PC-9 (cell line): Measurements from ENCODE around the gene PHACTR1. TPM values are rescaled to one million over a fixed set of nuclear protein-coding genes. Genes with fewer than 3 reads are reported as not detected.
"Not testable (repeated sequence)": the region's sequence is repeated elsewhere in the genome, so short reads cannot be mapped to it uniquely, and the experiment has no call there.

ENCODE experiments used
- BruUV-seq: library from RNA; stranded (reverse); fragments of 400-500 nt; replicated peaks from 2 replicates; lab custom pipeline; 2021; lab: Mats Ljungman, UMichigan
- CTCF ChIA-PET: fragments of 300-600 bp; sonication (Branson Sonifier 250); formaldehyde crosslinking; loops from one replicate; lab custom pipeline; 2022; ENCODE audit warnings: antibody characterized with exemption; lab: Charles Lee
- POLR2A ChIA-PET: fragments of 300-600 bp; sonication (Branson Sonifier 250); formaldehyde crosslinking; loops from one replicate; lab custom pipeline; 2022; ENCODE audit warnings: antibody characterized with exemption; ENCODE audit not compliant: unreplicated experiment; lab: Charles Lee
- DNase-seq, 2 experiments: peaks; one replicate each; pipeline versions ENCODE4 v3.0.0 to v3.0.0-alpha.2; 2015 to 2022; ENCODE audit warnings: mixed read lengths in 1 of 2
- H2AFZ ChIP-seq: fragments of 200-600 bp; sonication (generic); 2 replicates; pipeline ENCODE4 v1.8.1; 2017; ENCODE audit warnings: antibody characterized with exemption
- H3F3A ChIP-seq: fragments of 200-600 bp; sonication (generic); 2 replicates; pipeline ENCODE4 v1.8.1; 2017; ENCODE audit warnings: antibody characterized with exemption, mild to moderate bottlenecking, low read depth; ENCODE audit not compliant: insufficient read depth
- H3K27ac ChIP-seq: fragments of 200-600 bp; sonication (generic); 2 replicates; pipeline ENCODE4 v1.6.1; 2016; ENCODE audit warnings: mixed run types
- H3K27me3 ChIP-seq: fragments of 200-600 bp; sonication (generic); 2 replicates; pipeline ENCODE4 v1.6.1; 2016; ENCODE audit warnings: low read depth, mixed run types; ENCODE audit not compliant: insufficient read depth
- H3K36me3 ChIP-seq: fragments of 200-600 bp; sonication (generic); 2 replicates; pipeline ENCODE4 v1.6.1; 2016; ENCODE audit warnings: low read depth, mixed run types
- H3K4me1 ChIP-seq: fragments of 200-600 bp; sonication (generic); replicated peaks from 2 replicates; pipeline ENCODE4 v1.6.1; 2016; ENCODE audit warnings: mixed run types; ENCODE audit not compliant: insufficient read depth
- H3K4me2 ChIP-seq: fragments of 200-600 bp; sonication (generic); 2 replicates; pipeline ENCODE4 v1.6.1; 2017; ENCODE audit warnings: mixed run types
- H3K4me3 ChIP-seq: fragments of 200-600 bp; sonication (generic); 2 replicates; pipeline ENCODE4 v1.6.1; 2016; ENCODE audit warnings: mixed run types
- H3K79me2 ChIP-seq: fragments of 200-600 bp; sonication (generic); 2 replicates; pipeline ENCODE4 v1.6.1; 2017; ENCODE audit warnings: low read depth, mixed run types
- H3K9me2 ChIP-seq: fragments of 200-600 bp; sonication (generic); 2 replicates; pipeline ENCODE4 v1.8.1; 2017; ENCODE audit warnings: mild to moderate bottlenecking; ENCODE audit not compliant: insufficient read depth
- H3K9me3 ChIP-seq: fragments of 200-600 bp; sonication (generic); 2 replicates; pipeline ENCODE4 v1.8.1; 2016; ENCODE audit warnings: low read depth; ENCODE audit not compliant: insufficient read depth
- H4K20me1 ChIP-seq: fragments of 200-600 bp; sonication (generic); 2 replicates; pipeline ENCODE4 v1.8.1; 2017; ENCODE audit not compliant: insufficient read depth
- CTCF ChIP-seq: fragments of 200-600 bp; sonication (generic); conservative IDR thresholded peaks from 2 replicates; pipeline ENCODE4 v1.6.1; 2017; ENCODE audit warnings: mixed run types, antibody characterized with exemption, mild to moderate bottlenecking, moderate library complexity
- EZH2 ChIP-seq: fragments of 200-600 bp; sonication (generic); IDR thresholded peaks from 2 replicates; pipeline ENCODE4 v1.8.0; 2017; ENCODE audit warnings: antibody characterized with exemption, low read depth
- intact Hi-C: fragments of 100-400 bp; cut with micrococcal nuclease; formaldehyde crosslinking; loops from one replicate; pipeline ENCODE4 v1.10.0; 2022; ENCODE audit not compliant: unreplicated experiment
- total RNA-seq: library from RNA; stranded (reverse); gene quantifications from 2 replicates; pipeline ENCODE4 v1.2.3, GENCODE V29; 2021

Gene PHACTR1
- total RNA-seq, 1 experiment from 2014 or later: not detected

- peaks cover 84% of the 10 kb centered on the region for H3K27me3 ChIP-seq
- H3K9me2 ChIP-seq: no peaks in the 10 kb centered on the region
- intact Hi-C loops: no loop called here
- H3K27ac ChIP-seq: no peak overlapping the region
- POLR2A ChIA-PET: no interaction called here
- H3F3A ChIP-seq: no peaks in the 10 kb centered on the region
- no peaks in the 10 kb centered on the region for H3K4me1 ChIP-seq
- no peak overlapping the region for H3K4me2 ChIP-seq
- no peaks in the 10 kb centered on the region for H3K79me2 ChIP-seq
- TF ChIP-seq CTCF: no peak
- TF ChIP-seq EZH2: no peak
- no peak for DNase-seq
- CTCF ChIA-PET: no interaction called here
- BruUV-seq: no TSS peak
- no peaks in the 10 kb centered on the region for H3K36me3 ChIP-seq
- H4K20me1 ChIP-seq: no peaks in the 10 kb centered on the region
- no peak overlapping the region for H3K4me3 ChIP-seq
- no peaks in the 10 kb centered on the region for H3K9me3 ChIP-seq
- no peak overlapping the region for H2AFZ ChIP-seq
Observed at GRCh38 chr6:13242178-13242577, 525.6 kb downstream of the PHACTR1 start.

- H3K9me2 ChIP-seq: no peaks in the 10 kb centered on the region
- no peaks in the 10 kb centered on the region for H3K9me3 ChIP-seq
- no peaks in the 10 kb centered on the region for H3K79me2 ChIP-seq
- TF ChIP-seq CTCF (no peak), EZH2 (no peak)
- no peak overlapping the region for H2AFZ ChIP-seq
- ChIA-PET POLR2A (no interaction called here), CTCF (no interaction called here)
- no peak overlapping the region for H3K4me2 ChIP-seq
- BruUV-seq: no TSS peak
- no peaks in the 10 kb centered on the region for H3K36me3 ChIP-seq
- H3K27me3 ChIP-seq: peaks cover 82% of the 10 kb centered on the region
- intact Hi-C loops: no loop called here
- no peak overlapping the region for H3K4me3 ChIP-seq
- no peak overlapping the region for H3K27ac ChIP-seq
- no peak for DNase-seq
- no peaks in the 10 kb centered on the region for H3K4me1 ChIP-seq
- H4K20me1 ChIP-seq: no peaks in the 10 kb centered on the region
- H3F3A ChIP-seq: no peaks in the 10 kb centered on the region
Observed at GRCh38 chr6:13242590-13242989, 526.0 kb downstream of the PHACTR1 start.

- H3F3A ChIP-seq: no peaks in the 10 kb centered on the region
- peaks cover 80% of the 10 kb centered on the region for H3K27me3 ChIP-seq
- no peak overlapping the region for H3K27ac ChIP-seq
- H3K4me2 ChIP-seq: no peak overlapping the region
- intact Hi-C loops: no loop called here
- TF ChIP-seq EZH2 (no peak), CTCF (no peak)
- no peaks in the 10 kb centered on the region for H3K9me3 ChIP-seq
- no TSS peak for BruUV-seq
- ChIA-PET POLR2A (no interaction called here), CTCF (no interaction called here)
- no peak overlapping the region for H3K4me3 ChIP-seq
- H3K4me1 ChIP-seq: no peaks in the 10 kb centered on the region
- H4K20me1 ChIP-seq: no peaks in the 10 kb centered on the region
- no peaks in the 10 kb centered on the region for H3K79me2 ChIP-seq
- H2AFZ ChIP-seq: no peak overlapping the region
- H3K9me2 ChIP-seq: no peaks in the 10 kb centered on the region
- no peak for DNase-seq
- no peaks in the 10 kb centered on the region for H3K36me3 ChIP-seq
Observed at GRCh38 chr6:13243033-13243432, 526.5 kb downstream of the PHACTR1 start.

GRCh38 chr6:13243745-13244144 lies 527.2 kb downstream of the PHACTR1 start:
- intact Hi-C loops, DNase-seq, H3K36me3 ChIP-seq, H3K79me2 ChIP-seq, H3K27ac ChIP-seq, H3K4me1 ChIP-seq, H3F3A ChIP-seq, H4K20me1 ChIP-seq, H3K4me2 ChIP-seq, H3K4me3 ChIP-seq, CTCF ChIA-PET, H3K9me2 ChIP-seq, BruUV-seq, H3K9me3 ChIP-seq, H2AFZ ChIP-seq, POLR2A ChIA-PET: not testable (repeated sequence)
- H3K27me3 ChIP-seq: peaks cover 79% of the 10 kb centered on the region
